ENCODE measurements around the gene VPREB3.

VPREB3 gene

GRCh38 chr22:23779731-23780130 lies 25.5 kb upstream of the VPREB3 start:
- no peak for TF ChIP-seq TOX (CRISPR knock-in tag; IDR thresholded peaks at IDR 0.05; ENCODE audit: borderline replicate concordance)
- no peak for TF ChIP-seq ZNF70 (CRISPR knock-in tag; IDR thresholded peaks at IDR 0.05)
- TF ChIP-seq TCF4 (CRISPR knock-in tag; IDR thresholded peaks at IDR 0.05; ENCODE audit: borderline replicate concordance) = no peak
- TF ChIP-seq OSR1 (CRISPR knock-in tag; IDR thresholded peaks at IDR 0.05) = no peak
- TF ChIP-seq CSDC2 (CRISPR knock-in tag; IDR thresholded peaks at IDR 0.05) = no peak
- no peak for TF ChIP-seq POU6F1 (CRISPR knock-in tag; IDR thresholded peaks at IDR 0.05; ENCODE audit: borderline replicate concordance, low read depth)
- no peak for TF ChIP-seq GLIS3 (CRISPR knock-in tag; IDR thresholded peaks at IDR 0.05)
- TF ChIP-seq PATZ1 (CRISPR knock-in tag; IDR thresholded peaks at IDR 0.05; ENCODE audit: borderline replicate concordance) = no peak
- ATAC-seq = no peak

GRCh38 chr22:23779083-23779482 lies 24.9 kb upstream of the VPREB3 start:
- TF ChIP-seq ZFP30 (CRISPR knock-in tag; IDR thresholded peaks at IDR 0.05) = no peak
- no peak for ATAC-seq

GRCh38 chr22:23778577-23778900 lies 24.3 kb upstream of the VPREB3 start:
- no peak for TF ChIP-seq ZNF8 (CRISPR knock-in tag; IDR thresholded peaks at IDR 0.05)
- no peak for TF ChIP-seq GLIS3 (CRISPR knock-in tag; IDR thresholded peaks at IDR 0.05)
- no peak for TF ChIP-seq RARB (CRISPR knock-in tag; IDR thresholded peaks at IDR 0.05)
- no peak for TF ChIP-seq ZNF70 (CRISPR knock-in tag; IDR thresholded peaks at IDR 0.05)
- TF ChIP-seq CSRNP3 (CRISPR knock-in tag; IDR thresholded peaks at IDR 0.05) = no peak
- TF ChIP-seq BACH2 (CRISPR knock-in tag; IDR thresholded peaks at IDR 0.05; ENCODE audit: borderline replicate concordance) = no peak
- TF ChIP-seq ISL1 (CRISPR knock-in tag; IDR thresholded peaks at IDR 0.05) = no peak
- TF ChIP-seq TCF4 (CRISPR knock-in tag; IDR thresholded peaks at IDR 0.05; ENCODE audit: borderline replicate concordance) = no peak
- ATAC-seq = no peak

GRCh38 chr22:23777776-23778576 lies 23.8 kb upstream of the VPREB3 start:
- TF ChIP-seq BACH2 (CRISPR knock-in tag; IDR thresholded peaks at IDR 0.05; ENCODE audit: borderline replicate concordance) (no peak), RARB (CRISPR knock-in tag; IDR thresholded peaks at IDR 0.05) (no peak), ZNF8 (CRISPR knock-in tag; IDR thresholded peaks at IDR 0.05) (no peak), ZFP3 (CRISPR knock-in tag; IDR thresholded peaks at IDR 0.05) (no peak)
- no peak for ATAC-seq

GRCh38 chr22:23775779-23776375 lies 21.7 kb upstream of the VPREB3 start:
- ATAC-seq = peak; percentile 13; the same call in 1 of the 3 replicates
- no peak for TF ChIP-seq PPARA (CRISPR knock-in tag; IDR thresholded peaks at IDR 0.05; ENCODE audit: borderline replicate concordance)
- no peak for TF ChIP-seq PATZ1 (CRISPR knock-in tag; IDR thresholded peaks at IDR 0.05; ENCODE audit: borderline replicate concordance)
- TF ChIP-seq ZNF70 (CRISPR knock-in tag; IDR thresholded peaks at IDR 0.05) = no peak
- TF ChIP-seq CSRNP3 (CRISPR knock-in tag; IDR thresholded peaks at IDR 0.05) = no peak
- no peak for TF ChIP-seq ZNF565 (CRISPR knock-in tag; conservative IDR thresholded peaks at IDR 0.05; ENCODE audit: low read depth)
- TF ChIP-seq RARB (CRISPR knock-in tag; IDR thresholded peaks at IDR 0.05) = no peak
- TF ChIP-seq ARNTL (CRISPR knock-in tag; IDR thresholded peaks at IDR 0.05; ENCODE audit: borderline replicate concordance, low read depth) = no peak

All from SK-N-SH treated with all-trans-retinoic acid at 6 μM for 48 hours (cell line).